Vagina (tissue), 2 donors: Measurements from ENCODE around the gene STARD7. TPM values are rescaled to one million over a fixed set of nuclear protein-coding genes. Genes with fewer than 3 reads are reported as not detected.

Source experiments
- DNase-seq, 2 donors: peaks; one replicate each; pipeline ENCODE4 v3.0.0-alpha.2; 2017; ENCODE audit errors: extremely low spot score in 2 of 2
- H3K27ac ChIP-seq: fragments of 200-600 bp; sonication (generic); one replicate; pipeline ENCODE4 v1.5.1; 2019
- H3K27me3 ChIP-seq: fragments of 200-600 bp; sonication (generic); one replicate; pipeline ENCODE4 v1.5.1; 2019
- H3K36me3 ChIP-seq, 2 donors: fragments of 200-600 bp; sonication (generic); one replicate each; pipeline ENCODE4 v1.5.1; 2017 to 2019
- H3K4me1 ChIP-seq: fragments of 200-600 bp; sonication (generic); one replicate; pipeline ENCODE4 v1.5.1; 2019
- H3K4me3 ChIP-seq, 2 donors: fragments of 200-600 bp; sonication (generic); 1 replicate in 1 of 2; 2 replicates in 1 of 2; pipeline ENCODE4 v1.5.1; 2016 to 2019
- H3K9me3 ChIP-seq: fragments of 200-600 bp; sonication (generic); one replicate; pipeline ENCODE4 v1.5.1; 2019
- POLR2A ChIP-seq, 2 donors: fragments of 450-650 bp; IDR thresholded peaks; one replicate each; pipeline ENCODE4 v1.6.1; 2017; ENCODE audit warnings: antibody characterized with exemption in 2 of 2, mild to moderate bottlenecking in 2 of 2, moderate library complexity in 2 of 2
- POLR2AphosphoS5 ChIP-seq, 2 donors: sonication (generic); formaldehyde crosslinking; IDR thresholded peaks; one replicate each; pipeline ENCODE4 v1.9.0; 2017; ENCODE audit warnings: antibody characterized with exemption in 2 of 2, mild to moderate bottlenecking in 2 of 2, low read depth in 1 of 2; ENCODE audit not compliant: insufficient read depth in 1 of 2
- intact Hi-C: fragments of 100-400 bp; cut with DNase I; formaldehyde crosslinking; loops from one replicate; pipeline ENCODE4 v1.15.1; 2023
- total RNA-seq: library from RNA; depleted of rRNA; stranded (reverse); fragments of >200 nt; gene quantifications from one replicate; pipeline ENCODE4 v1.2.3, GENCODE V29; 2016
- TF ChIP-seq, protein P1 (sequence below), 3 experiments: fragments of 450-650 bp in 2 of 3; fragments of 200-600 bp in 1 of 3; sonication (generic) in 1 of 3; IDR thresholded peaks; one replicate each; pipeline ENCODE4 v1.5.1; 2017 to 2019; ENCODE audit warnings: antibody characterized with exemption in 3 of 3, mild to moderate bottlenecking in 2 of 3, moderate library complexity in 2 of 3

Gene STARD7
- total RNA-seq, 1 donor from 2014 or later, result 69.5 TPM

DNA sequence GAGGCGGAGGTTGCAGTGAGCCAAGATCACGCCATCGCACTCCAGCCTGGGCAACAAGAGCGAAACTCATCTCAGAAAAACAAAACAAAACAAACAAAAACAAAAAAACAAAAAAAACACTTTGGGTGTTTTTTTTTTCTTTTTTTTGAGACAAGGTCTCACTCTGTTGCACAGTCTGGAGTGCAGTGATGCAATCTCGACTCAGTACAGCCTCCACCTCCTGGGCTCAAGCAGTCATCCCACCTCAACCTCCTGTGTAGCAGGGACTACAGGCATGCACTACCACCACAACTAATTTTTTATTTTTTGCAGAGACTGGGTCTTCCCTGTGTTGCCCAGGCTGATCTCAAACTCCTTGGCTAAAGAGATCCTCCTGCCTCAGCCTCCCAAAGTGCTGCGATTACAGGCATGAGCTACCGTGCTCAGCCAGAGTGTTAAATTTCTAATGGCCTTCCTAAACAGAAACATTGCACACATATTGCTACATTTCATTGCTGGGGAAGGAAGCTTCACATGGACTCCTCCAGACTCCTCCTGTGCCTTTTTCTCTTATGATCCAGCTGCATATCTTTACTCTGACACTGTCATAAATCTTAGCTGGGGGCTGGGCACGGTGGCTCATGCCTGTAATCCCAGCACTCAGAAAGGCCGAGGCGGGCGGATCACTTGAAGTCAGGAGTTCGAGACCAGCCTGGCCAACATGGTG lies 19.7 kb downstream of the STARD7 start:
- no peak for DNase-seq
- Histone ChIP-seq H3K4me3 (no peak overlapping the region), H3K27ac (no peak overlapping the region), H3K4me1 (no peaks in the 10 kb centered on the region), H3K36me3 (peaks cover 4 to 93% of the 10 kb centered on the region in 2 donors), H3K27me3 (no peaks in the 10 kb centered on the region), H3K9me3 (no peaks in the 10 kb centered on the region)
- intact Hi-C loops, result no loop called here
- no peak for TF ChIP-seq POLR2AphosphoS5 (IDR thresholded peaks at IDR 0.05; ENCODE audit: insufficient read depth in 1 of 2, low read depth in 1 of 2)

DNA sequence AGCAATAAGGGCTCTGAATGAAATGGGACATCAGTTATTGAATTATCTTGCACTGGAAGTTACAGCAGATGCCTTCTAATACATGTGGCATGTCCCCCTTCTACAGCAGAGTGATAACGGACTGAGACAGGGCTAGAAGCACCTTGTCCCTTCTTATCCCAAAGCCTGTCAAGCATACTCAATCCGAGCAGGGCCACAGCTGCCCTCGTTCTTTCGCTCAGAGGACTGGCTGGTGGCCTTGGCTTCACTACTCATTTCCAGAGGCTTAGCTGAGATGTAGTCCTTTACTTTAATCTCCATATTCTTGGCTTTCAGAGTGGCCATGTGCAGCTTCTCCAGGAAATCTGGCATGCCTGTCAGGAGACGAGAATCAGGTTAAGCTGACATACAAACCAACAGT lies 22.1 kb downstream of the STARD7 start:
- Histone ChIP-seq H3K4me3 (no peak overlapping the region), H3K4me1 (no peaks in the 10 kb centered on the region), H3K36me3 (peaks cover 0 to 72% of the 10 kb centered on the region in 2 donors), H3K27ac (no peak overlapping the region), H3K27me3 (no peaks in the 10 kb centered on the region), H3K9me3 (no peaks in the 10 kb centered on the region)
- intact Hi-C loops, result no loop called here
- TF ChIP-seq, protein P1, sequence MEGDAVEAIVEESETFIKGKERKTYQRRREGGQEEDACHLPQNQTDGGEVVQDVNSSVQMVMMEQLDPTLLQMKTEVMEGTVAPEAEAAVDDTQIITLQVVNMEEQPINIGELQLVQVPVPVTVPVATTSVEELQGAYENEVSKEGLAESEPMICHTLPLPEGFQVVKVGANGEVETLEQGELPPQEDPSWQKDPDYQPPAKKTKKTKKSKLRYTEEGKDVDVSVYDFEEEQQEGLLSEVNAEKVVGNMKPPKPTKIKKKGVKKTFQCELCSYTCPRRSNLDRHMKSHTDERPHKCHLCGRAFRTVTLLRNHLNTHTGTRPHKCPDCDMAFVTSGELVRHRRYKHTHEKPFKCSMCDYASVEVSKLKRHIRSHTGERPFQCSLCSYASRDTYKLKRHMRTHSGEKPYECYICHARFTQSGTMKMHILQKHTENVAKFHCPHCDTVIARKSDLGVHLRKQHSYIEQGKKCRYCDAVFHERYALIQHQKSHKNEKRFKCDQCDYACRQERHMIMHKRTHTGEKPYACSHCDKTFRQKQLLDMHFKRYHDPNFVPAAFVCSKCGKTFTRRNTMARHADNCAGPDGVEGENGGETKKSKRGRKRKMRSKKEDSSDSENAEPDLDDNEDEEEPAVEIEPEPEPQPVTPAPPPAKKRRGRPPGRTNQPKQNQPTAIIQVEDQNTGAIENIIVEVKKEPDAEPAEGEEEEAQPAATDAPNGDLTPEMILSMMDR (IDR thresholded peaks at IDR 0.05), result no peak
- TF ChIP-seq POLR2A (IDR thresholded peaks at IDR 0.05) (no peak), POLR2AphosphoS5 (IDR thresholded peaks at IDR 0.05; ENCODE audit: insufficient read depth in 1 of 2, low read depth in 1 of 2) (no peak)
- DNase-seq, result no peak

DNA sequence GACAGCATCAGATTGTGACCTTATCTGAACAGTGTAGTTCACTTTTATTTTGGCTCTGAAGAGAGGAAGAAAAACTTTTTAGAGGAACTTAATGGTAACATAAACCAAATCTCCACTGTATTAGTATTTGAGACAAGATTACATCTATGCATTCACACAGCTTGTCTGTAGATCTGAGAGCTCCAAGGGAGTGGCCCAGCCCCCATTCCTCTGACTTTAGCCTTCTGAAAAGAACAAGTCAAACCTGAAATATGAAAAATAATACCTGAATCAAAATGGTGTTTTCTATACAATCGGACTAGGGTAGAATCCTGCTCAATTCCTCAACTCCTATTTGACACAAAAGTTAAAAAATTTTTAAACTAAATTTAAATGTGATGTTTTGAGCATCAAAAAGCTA lies 23.1 kb downstream of the STARD7 start:
- Histone ChIP-seq H3K9me3 (no peaks in the 10 kb centered on the region), H3K4me3 (no peak overlapping the region), H3K27ac (no peak overlapping the region), H3K36me3 (peaks cover 0 to 62% of the 10 kb centered on the region in 2 donors), H3K4me1 (no peaks in the 10 kb centered on the region), H3K27me3 (no peaks in the 10 kb centered on the region)
- TF ChIP-seq POLR2AphosphoS5 (IDR thresholded peaks at IDR 0.05; ENCODE audit: insufficient read depth in 1 of 2, low read depth in 1 of 2), result no peak
- no peak for TF ChIP-seq POLR2A (IDR thresholded peaks at IDR 0.05)
- TF ChIP-seq, protein P1 (IDR thresholded peaks at IDR 0.05), result no peak
- no peak for DNase-seq
- intact Hi-C loops, result no loop called here

DNA sequence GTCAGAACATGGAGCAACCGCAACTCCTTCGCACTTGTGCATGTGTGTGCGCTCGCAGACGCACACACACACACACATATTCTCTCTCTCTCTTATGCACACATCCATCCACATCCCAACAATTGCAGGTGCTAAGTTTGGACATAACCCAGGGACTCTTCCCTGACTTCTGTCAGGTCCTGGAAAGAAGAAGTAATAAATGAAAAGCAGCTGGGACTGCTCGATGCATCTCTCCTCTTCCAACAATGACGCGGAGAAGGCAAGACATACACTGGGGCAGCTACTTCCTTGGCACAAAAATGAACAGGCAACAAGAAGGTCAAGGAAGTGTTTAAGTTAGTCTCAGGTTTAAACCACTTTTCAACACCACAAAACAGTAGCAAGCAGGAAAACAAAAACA lies 23.6 kb downstream of the STARD7 start:
- Histone ChIP-seq H3K36me3 (peaks cover 0 to 58% of the 10 kb centered on the region in 2 donors), H3K27me3 (no peaks in the 10 kb centered on the region), H3K9me3 (no peaks in the 10 kb centered on the region), H3K4me3 (no peak overlapping the region), H3K27ac (no peak overlapping the region), H3K4me1 (no peaks in the 10 kb centered on the region)
- intact Hi-C loops, result no loop called here
- TF ChIP-seq, protein P1 (IDR thresholded peaks at IDR 0.05), result no peak
- no peak for TF ChIP-seq POLR2AphosphoS5 (IDR thresholded peaks at IDR 0.05; ENCODE audit: insufficient read depth in 1 of 2, low read depth in 1 of 2)
- no peak for TF ChIP-seq POLR2A (IDR thresholded peaks at IDR 0.05)
- DNase-seq, result no peak

DNA sequence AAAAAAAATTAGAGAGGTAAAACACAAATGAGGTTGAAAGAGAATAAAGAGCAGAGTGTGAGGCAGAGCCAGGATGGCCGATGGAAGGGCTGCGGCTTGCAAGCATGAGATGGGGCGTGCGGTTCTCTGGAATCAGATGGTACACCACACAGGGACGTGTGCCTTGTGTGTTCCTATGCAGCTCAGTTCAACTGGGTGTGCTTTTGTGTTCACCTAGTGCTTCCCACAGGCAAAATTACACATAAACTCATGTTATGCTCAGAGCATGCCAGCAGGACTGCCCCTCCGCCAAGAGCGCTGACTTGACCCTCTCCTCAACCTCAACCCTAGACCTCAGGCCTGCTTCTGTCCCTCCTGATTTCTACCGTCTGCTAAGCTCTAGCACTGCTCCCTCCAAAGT lies 24.4 kb downstream of the STARD7 start:
- no peaks in the 10 kb centered on the region for H3K4me1 ChIP-seq
- peaks cover 0 to 53% of the 10 kb centered on the region in 2 donors for H3K36me3 ChIP-seq
- no peaks in the 10 kb centered on the region for H3K9me3 ChIP-seq
- intact Hi-C loops, result no loop called here
- TF ChIP-seq, protein P1 (IDR thresholded peaks at IDR 0.05), result no peak
- TF ChIP-seq POLR2AphosphoS5 (IDR thresholded peaks at IDR 0.05; ENCODE audit: insufficient read depth in 1 of 2, low read depth in 1 of 2) (no peak), POLR2A (IDR thresholded peaks at IDR 0.05) (no peak)
- H3K4me3 ChIP-seq, result no peak overlapping the region
- no peak for DNase-seq
- no peak overlapping the region for H3K27ac ChIP-seq
- no peaks in the 10 kb centered on the region for H3K27me3 ChIP-seq
